Heart left ventricle (tissue), 13 donors: ENCODE measurements around the gene EGR4.

Source experiments
- POLR2A ChIP-seq, 2 donors: fragments of 450-650 bp; IDR thresholded peaks; one replicate each; pipeline ENCODE4 v1.6.1; 2017; ENCODE audit warnings: antibody characterized with exemption in 2 of 2, mild to moderate bottlenecking in 2 of 2, moderate library complexity in 2 of 2
- TF ChIP-seq, protein P1 (sequence below), 12 donors: fragments of 200-600 bp; sonication (generic) in 4 of 12; IDR thresholded peaks; one replicate each; pipeline versions ENCODE4 v1.5.0 to v1.8.0; 2018 to 2022; ENCODE audit warnings: antibody characterized with exemption in 12 of 12, mild to moderate bottlenecking in 5 of 12
- donor health status: ischemic (EF 13 %, LVEDD 7.1; RV severe dilation, severe dysfunction).
- donor health status: DM: no; HTN: yes; CAD: no.
- donor health status: DM: no; HTN: no; CAD: no.
- donor health status: ischemic (EF 25% LVEDD 6.9; RV normal size, moderate dysfunction).
- donor health status: ischemic (EF 25% LVEDD 5.7; RV mildly dilated, moderate dysfunction).
- donor health status: ischemic (EF 35%, LVEDD 5.7; RV mildly dilated, moderate dysfunction).
- donor health status: nonischemic (EF 11% LVEDD 7.7; RV severe dilation, severe dysfunction).
- donor health status: DM: yes; HTN: yes; CAD: no.
- donor health status: PGD.
- donor health status: ischemic (EF 29% LVEDD 5.4; RV normal size, mild dysfunction).
- donor health status: nonischemic (EF 23%, LVEDD 6.1; RV moderate dilation, normal function).

DNA sequence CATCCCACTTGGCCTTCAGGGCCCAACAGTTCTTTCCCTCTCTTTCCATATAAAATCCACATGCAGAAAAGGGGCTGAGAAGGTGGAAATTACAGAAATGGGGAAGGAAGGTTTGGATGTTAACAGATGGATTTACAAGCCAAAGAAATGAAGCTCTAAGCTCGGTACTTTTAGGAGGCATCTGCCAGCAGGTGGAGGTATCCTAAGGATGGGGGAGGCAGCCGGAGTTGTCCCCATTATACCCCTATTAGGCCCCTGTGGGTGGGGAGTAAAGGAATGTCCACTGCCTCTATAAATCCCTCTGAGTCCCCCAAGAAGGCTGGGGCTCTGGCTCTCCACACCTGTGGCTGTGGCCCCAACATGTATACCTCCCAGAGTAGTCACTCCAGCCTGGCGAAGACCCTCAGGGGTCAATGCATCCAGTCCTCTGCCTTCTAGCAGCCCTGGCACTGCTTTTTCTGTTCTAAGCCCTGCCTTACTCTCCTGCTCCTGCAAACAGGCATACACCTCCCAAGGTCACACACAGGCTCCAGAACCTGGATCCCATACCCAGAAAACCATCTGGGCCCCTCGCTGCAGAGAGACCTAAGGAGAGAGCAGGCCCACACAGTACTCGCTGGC lies 10.3 kb downstream of the EGR4 start:
- no peak for TF ChIP-seq POLR2A (IDR thresholded peaks at IDR 0.05)
- TF ChIP-seq, protein P1, sequence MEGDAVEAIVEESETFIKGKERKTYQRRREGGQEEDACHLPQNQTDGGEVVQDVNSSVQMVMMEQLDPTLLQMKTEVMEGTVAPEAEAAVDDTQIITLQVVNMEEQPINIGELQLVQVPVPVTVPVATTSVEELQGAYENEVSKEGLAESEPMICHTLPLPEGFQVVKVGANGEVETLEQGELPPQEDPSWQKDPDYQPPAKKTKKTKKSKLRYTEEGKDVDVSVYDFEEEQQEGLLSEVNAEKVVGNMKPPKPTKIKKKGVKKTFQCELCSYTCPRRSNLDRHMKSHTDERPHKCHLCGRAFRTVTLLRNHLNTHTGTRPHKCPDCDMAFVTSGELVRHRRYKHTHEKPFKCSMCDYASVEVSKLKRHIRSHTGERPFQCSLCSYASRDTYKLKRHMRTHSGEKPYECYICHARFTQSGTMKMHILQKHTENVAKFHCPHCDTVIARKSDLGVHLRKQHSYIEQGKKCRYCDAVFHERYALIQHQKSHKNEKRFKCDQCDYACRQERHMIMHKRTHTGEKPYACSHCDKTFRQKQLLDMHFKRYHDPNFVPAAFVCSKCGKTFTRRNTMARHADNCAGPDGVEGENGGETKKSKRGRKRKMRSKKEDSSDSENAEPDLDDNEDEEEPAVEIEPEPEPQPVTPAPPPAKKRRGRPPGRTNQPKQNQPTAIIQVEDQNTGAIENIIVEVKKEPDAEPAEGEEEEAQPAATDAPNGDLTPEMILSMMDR (IDR thresholded peaks at IDR 0.05), result no peak
